Mucosa of stomach (tissue), 1 donor: ENCODE results near the gene TMEM178B.

ENCODE experiments used
- H3K27me3 ChIP-seq: one replicate; pipeline ENCODE4 v1.7.0; 2013; ENCODE audit warnings: mild to moderate bottlenecking, low read length; ENCODE audit not compliant: control insufficient read depth, insufficient read depth
- H3K36me3 ChIP-seq: one replicate; pipeline ENCODE4 v1.7.0; 2013; ENCODE audit warnings: low read length; ENCODE audit not compliant: control insufficient read depth, insufficient read depth
- H3K4me1 ChIP-seq: one replicate; pipeline ENCODE4 v1.7.0; 2013; ENCODE audit warnings: mild to moderate bottlenecking, low read length; ENCODE audit not compliant: control insufficient read depth, insufficient read depth
- H3K4me3 ChIP-seq: one replicate; pipeline ENCODE4 v1.7.0; 2013; ENCODE audit warnings: low read length
- H3K9ac ChIP-seq: one replicate; pipeline ENCODE4 v1.7.0; 2013; ENCODE audit warnings: mild to moderate bottlenecking, low read length, moderate library complexity
- H3K9me3 ChIP-seq: one replicate; pipeline ENCODE4 v1.7.0; 2013; ENCODE audit warnings: mild to moderate bottlenecking, low read length, moderate library complexity; ENCODE audit not compliant: control insufficient read depth
- donor health status: Pancreatic carcinoma.

Gene TMEM178B

DNA sequence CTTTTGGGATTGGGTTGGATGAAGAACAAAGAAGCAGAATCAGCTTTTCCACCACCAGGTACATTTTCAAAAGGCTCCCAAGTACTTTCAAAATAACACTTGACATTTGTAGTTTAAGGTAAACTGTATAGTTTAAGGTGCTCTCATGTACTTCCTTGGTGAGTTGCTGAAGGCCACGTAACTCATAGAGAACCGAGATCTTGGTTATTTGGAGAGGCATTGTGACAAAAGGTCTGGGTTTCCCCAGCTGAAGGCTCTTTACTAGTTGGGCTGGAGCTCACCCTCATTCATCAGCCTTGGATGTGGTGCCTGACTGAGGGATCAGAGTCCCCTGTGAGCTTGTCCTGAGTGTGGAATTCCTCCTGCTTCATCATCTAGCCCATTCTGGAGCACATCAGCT is 191.8 kb downstream of the TMEM178B start:
- no peaks in the 10 kb centered on the region for H3K27me3 ChIP-seq
- H3K9ac ChIP-seq, result no peak overlapping the region
- no peaks in the 10 kb centered on the region for H3K9me3 ChIP-seq
- H3K4me1 ChIP-seq, result no peaks in the 10 kb centered on the region
- no peak overlapping the region for H3K4me3 ChIP-seq
- no peaks in the 10 kb centered on the region for H3K36me3 ChIP-seq

DNA sequence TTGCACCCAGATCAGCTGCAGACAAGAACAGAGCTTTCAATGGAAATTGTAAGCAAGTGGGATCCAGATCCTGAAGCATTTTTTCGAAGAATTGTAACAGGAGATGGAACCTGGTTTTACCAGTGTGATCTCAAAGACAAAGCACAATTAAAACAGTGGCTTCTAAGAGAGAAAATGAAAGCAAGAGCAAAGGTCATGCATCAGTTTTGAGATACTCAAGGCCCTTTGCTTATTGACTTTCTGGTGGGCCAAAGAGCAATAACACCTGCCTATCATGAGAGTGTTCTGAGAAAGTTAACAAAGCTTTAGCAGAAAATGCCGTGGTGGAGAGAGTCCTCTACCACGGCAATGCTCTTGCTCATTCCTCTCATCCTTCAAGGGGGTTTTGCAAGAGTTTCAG is 194.8 kb downstream of the TMEM178B start:
- Histone ChIP-seq H3K36me3 (no peaks in the 10 kb centered on the region), H3K4me3 (no peak overlapping the region), H3K9me3 (no peaks in the 10 kb centered on the region), H3K4me1 (no peaks in the 10 kb centered on the region), H3K9ac (no peak overlapping the region), H3K27me3 (no peaks in the 10 kb centered on the region)

DNA sequence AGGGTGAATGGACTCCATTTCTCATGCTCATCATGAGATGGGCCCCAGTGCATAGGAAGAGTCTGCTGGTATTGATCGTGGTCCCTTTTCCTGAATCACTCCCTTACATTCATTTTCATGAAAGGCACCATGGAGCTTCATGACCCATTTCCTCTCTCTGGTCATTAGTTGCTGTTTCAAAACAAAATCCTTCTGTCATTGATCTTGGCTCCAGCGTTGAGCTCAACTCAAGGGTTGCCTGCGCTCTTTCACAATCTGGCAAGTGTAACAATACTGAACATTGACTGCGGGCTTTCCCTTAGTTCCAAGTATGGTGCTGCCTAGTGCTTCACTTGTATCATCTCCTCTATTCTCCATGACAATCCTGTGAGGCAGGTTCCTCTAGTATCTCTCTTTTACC is 197.6 kb downstream of the TMEM178B start:
- Histone ChIP-seq H3K27me3 (no peaks in the 10 kb centered on the region), H3K9ac (no peak overlapping the region), H3K4me3 (no peak overlapping the region), H3K4me1 (no peaks in the 10 kb centered on the region), H3K9me3 (no peaks in the 10 kb centered on the region), H3K36me3 (no peaks in the 10 kb centered on the region)

- H3K36me3 ChIP-seq, result no peaks in the 10 kb centered on the region
- no peak overlapping the region for H3K4me3 ChIP-seq
- H3K27me3 ChIP-seq, result no peaks in the 10 kb centered on the region
- no peaks in the 10 kb centered on the region for H3K9me3 ChIP-seq
- no peaks in the 10 kb centered on the region for H3K4me1 ChIP-seq
- H3K9ac ChIP-seq, result no peak overlapping the region
Measured at GRCh38 chr7:141272417-141272816, 198.6 kb downstream of the TMEM178B start.

- no peaks in the 10 kb centered on the region for H3K27me3 ChIP-seq
- H3K36me3 ChIP-seq, result no peaks in the 10 kb centered on the region
- H3K4me3 ChIP-seq, result no peak overlapping the region
- no peak overlapping the region for H3K9ac ChIP-seq
- H3K4me1 ChIP-seq, result no peaks in the 10 kb centered on the region
- H3K9me3 ChIP-seq, result no peaks in the 10 kb centered on the region
Measured at GRCh38 chr7:141275350-141275749, 201.5 kb downstream of the TMEM178B start.

- Histone ChIP-seq H3K9me3 (no peaks in the 10 kb centered on the region), H3K36me3 (no peaks in the 10 kb centered on the region), H3K4me1 (no peaks in the 10 kb centered on the region), H3K9ac (no peak overlapping the region), H3K27me3 (no peaks in the 10 kb centered on the region), H3K4me3 (no peak overlapping the region)
Measured at GRCh38 chr7:141276031-141276430, 202.2 kb downstream of the TMEM178B start.

DNA sequence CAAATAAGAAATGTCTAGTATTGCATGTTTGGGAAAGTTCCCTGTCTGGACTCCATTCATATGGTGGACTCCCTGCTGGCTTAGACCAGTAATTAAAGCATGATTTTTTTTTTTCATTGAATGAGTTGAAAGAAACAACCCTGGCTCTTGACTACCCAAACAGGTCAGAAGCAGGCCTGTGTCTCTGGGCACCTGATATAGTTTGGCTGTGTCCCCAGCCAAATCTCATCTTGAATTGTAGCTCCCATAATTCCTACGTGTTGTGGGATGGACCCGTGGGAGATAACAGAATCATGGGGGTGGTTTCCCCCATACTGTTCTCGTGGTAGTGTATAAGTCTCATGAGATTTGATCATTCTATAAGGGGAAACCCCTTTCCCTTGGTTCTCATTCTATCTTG is 206.2 kb downstream of the TMEM178B start:
- no peaks in the 10 kb centered on the region for H3K9me3 ChIP-seq
- no peaks in the 10 kb centered on the region for H3K4me1 ChIP-seq
- no peaks in the 10 kb centered on the region for H3K36me3 ChIP-seq
- no peaks in the 10 kb centered on the region for H3K27me3 ChIP-seq
- no peak overlapping the region for H3K9ac ChIP-seq
- H3K4me3 ChIP-seq, result no peak overlapping the region

DNA sequence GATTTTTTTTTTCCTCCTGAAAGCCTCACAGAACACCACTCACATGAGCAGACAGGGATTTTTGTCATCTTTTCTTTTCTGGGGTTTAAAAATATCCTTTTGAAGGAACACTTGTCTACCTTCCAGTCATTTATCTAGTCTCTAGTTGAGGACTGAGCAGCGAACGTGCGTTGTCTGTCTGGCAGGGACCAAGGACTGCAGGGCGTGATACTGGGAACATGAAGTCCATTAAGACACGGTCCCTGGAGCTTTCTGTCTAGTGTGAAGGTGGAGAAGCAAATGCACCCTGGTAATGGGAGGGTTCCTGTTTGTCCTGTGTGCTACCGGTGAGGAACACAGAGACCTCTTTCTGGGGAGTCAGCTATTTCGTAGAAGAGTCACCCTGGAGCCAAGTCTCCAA is 207.4 kb downstream of the TMEM178B start:
- Histone ChIP-seq H3K4me3 (no peak overlapping the region), H3K9me3 (no peaks in the 10 kb centered on the region), H3K4me1 (no peaks in the 10 kb centered on the region), H3K27me3 (no peaks in the 10 kb centered on the region), H3K36me3 (no peaks in the 10 kb centered on the region), H3K9ac (no peak overlapping the region)

- Histone ChIP-seq H3K9me3 (no peaks in the 10 kb centered on the region), H3K36me3 (no peaks in the 10 kb centered on the region), H3K4me3 (no peak overlapping the region), H3K4me1 (no peaks in the 10 kb centered on the region), H3K9ac (no peak overlapping the region), H3K27me3 (no peaks in the 10 kb centered on the region)
Measured at GRCh38 chr7:141286522-141286921, 212.7 kb downstream of the TMEM178B start.

GRCh38 chr7:141287936-141288335 is 214.1 kb downstream of the TMEM178B start:
- H3K4me1 ChIP-seq, result no peaks in the 10 kb centered on the region
- no peaks in the 10 kb centered on the region for H3K36me3 ChIP-seq

DNA sequence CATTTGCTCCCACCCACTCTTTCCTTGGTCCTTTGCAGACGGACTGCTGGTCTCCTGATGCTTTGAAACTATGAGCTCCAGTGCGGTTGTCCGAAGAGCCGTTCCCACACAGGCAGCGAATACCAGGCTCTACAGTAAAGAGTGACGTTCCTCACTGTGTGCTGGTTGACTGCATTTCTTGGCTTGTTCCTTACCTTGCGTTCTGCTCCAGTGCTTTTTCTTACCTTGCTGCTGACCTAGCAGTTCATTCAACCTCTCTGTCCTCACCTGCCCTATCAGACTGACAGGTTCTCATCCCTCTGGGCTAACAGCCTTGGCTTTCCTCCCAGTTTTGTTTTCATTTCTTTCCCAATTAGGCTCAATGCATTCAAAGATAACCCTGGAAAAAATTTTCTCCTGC is 214.8 kb downstream of the TMEM178B start:
- H3K9ac ChIP-seq, result no peak overlapping the region

More at GRCh38 chr7:141287936-141288335, 214.1 kb downstream of the TMEM178B start:
- Histone ChIP-seq H3K9ac (no peak overlapping the region), H3K27me3 (no peaks in the 10 kb centered on the region), H3K9me3 (no peaks in the 10 kb centered on the region), H3K4me3 (no peak overlapping the region)

GRCh38 chr7:141290365-141290764 is 216.5 kb downstream of the TMEM178B start:
- no peaks in the 10 kb centered on the region for H3K9me3 ChIP-seq
- no peaks in the 10 kb centered on the region for H3K4me1 ChIP-seq

More for the DNA sequence above, 214.8 kb downstream of the TMEM178B start:
- no peaks in the 10 kb centered on the region for H3K4me1 ChIP-seq
- H3K4me3 ChIP-seq, result no peak overlapping the region
- H3K9me3 ChIP-seq, result no peaks in the 10 kb centered on the region
- no peaks in the 10 kb centered on the region for H3K36me3 ChIP-seq
- no peaks in the 10 kb centered on the region for H3K27me3 ChIP-seq

DNA sequence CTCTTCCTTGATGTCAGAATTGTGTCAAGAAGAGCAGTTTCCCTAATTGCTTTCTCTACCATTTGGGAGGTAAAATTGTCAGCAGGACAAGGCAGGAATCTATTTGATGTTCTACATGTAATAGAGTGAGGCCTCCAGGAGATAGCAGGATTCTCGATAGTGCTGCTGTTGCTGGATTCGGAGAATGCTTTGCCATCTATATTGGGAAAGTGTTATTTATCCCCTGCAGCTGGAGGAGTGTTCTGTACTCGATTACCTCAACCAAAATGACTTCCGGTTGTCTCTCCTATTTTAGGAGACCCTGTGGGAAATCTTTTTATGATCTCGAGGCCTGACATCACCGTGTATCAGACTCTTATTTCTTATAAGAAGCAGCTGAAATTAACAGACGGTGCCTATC is 217.1 kb downstream of the TMEM178B start:
- no peak overlapping the region for H3K9ac ChIP-seq
- no peak overlapping the region for H3K4me3 ChIP-seq
- no peaks in the 10 kb centered on the region for H3K27me3 ChIP-seq
- H3K36me3 ChIP-seq, result no peaks in the 10 kb centered on the region
- H3K4me1 ChIP-seq, result no peaks in the 10 kb centered on the region
- no peaks in the 10 kb centered on the region for H3K9me3 ChIP-seq

More at GRCh38 chr7:141290365-141290764, 216.5 kb downstream of the TMEM178B start:
- no peaks in the 10 kb centered on the region for H3K36me3 ChIP-seq
- H3K27me3 ChIP-seq, result no peaks in the 10 kb centered on the region
- H3K9ac ChIP-seq, result no peak overlapping the region
- no peak overlapping the region for H3K4me3 ChIP-seq
